Sigmoid colon (tissue), 7 donors: ENCODE results near the gene MTF1. TPM values are rescaled to one million over a fixed set of nuclear protein-coding genes. Genes with fewer than 3 reads are reported as not detected.

ENCODE experiments used
- DNase-seq: peaks from one replicate; pipeline ENCODE4 v3.0.0-alpha.2; 2019
- H3K27ac ChIP-seq, 4 donors: fragments of 200-600 bp; sonication (generic); one replicate each; pipeline ENCODE4 v1.5.1; 2016 to 2019; ENCODE audit warnings: mild to moderate bottlenecking in 1 of 4
- H3K27me3 ChIP-seq, 3 donors: fragments of 200-600 bp; sonication (generic); one replicate each; pipeline ENCODE4 v1.5.1; 2019; ENCODE audit warnings: mild to moderate bottlenecking in 1 of 3
- H3K36me3 ChIP-seq, 4 donors: fragments of 200-600 bp; sonication (generic); one replicate each; pipeline ENCODE4 v1.5.1; 2016 to 2019
- H3K4me1 ChIP-seq, 4 donors: fragments of 200-600 bp; sonication (generic); one replicate each; pipeline ENCODE4 v1.5.1; 2017 to 2019
- H3K4me3 ChIP-seq, 4 donors: fragments of 200-600 bp; sonication (generic); one replicate each; pipeline ENCODE4 v1.5.1; 2017 to 2019; ENCODE audit warnings: mild to moderate bottlenecking in 2 of 4, moderate library complexity in 1 of 4
- H3K9me3 ChIP-seq, 4 donors: fragments of 200-600 bp in 3 of 4; sonication (generic) in 3 of 4; one replicate each; pipeline versions ENCODE4 v1.5.1 to v1.6.1; 2013 to 2019
- EP300 ChIP-seq, 4 donors: sonication (generic); formaldehyde crosslinking; IDR thresholded peaks; one replicate each; pipeline ENCODE4 v1.6.1; 2017; ENCODE audit warnings: antibody characterized with exemption in 4 of 4
- POLR2A ChIP-seq, 2 donors: fragments of 450-650 bp; IDR thresholded peaks; one replicate each; pipeline ENCODE4 v1.6.1; 2016; ENCODE audit warnings: antibody characterized with exemption in 2 of 2, mild to moderate bottlenecking in 2 of 2, moderate library complexity in 2 of 2
- POLR2AphosphoS5 ChIP-seq, 4 donors: sonication (generic); formaldehyde crosslinking; IDR thresholded peaks; one replicate each; pipeline ENCODE4 v1.6.1; 2017; ENCODE audit warnings: antibody characterized with exemption in 4 of 4
- WGBS, 2 donors: extraction: QIAGEN DNeasy Blood & Tissue Kit; methylation state at CpG; one replicate each; pipeline ENCODE4 v1.1.7; 2013; 5-methylcytosine and 5-hydroxymethylcytosine counted together
- intact Hi-C: fragments of 100-400 bp; cut with DNase I; formaldehyde crosslinking; loops from one replicate; pipeline ENCODE4 v1.15.1; 2023
- polyA plus RNA-seq, 3 donors: library from polyadenylated mRNA; stranded (reverse); fragments of 200-250 nt; gene quantifications; one replicate each; pipeline ENCODE4 v1.2.3, GENCODE V29; 2013
- small RNA-seq, 3 donors: library from RNA; depleted of rRNA; stranded (forward); fragments of <200 nt; gene quantifications; one replicate each; pipeline ENCODE3, GENCODE V24; 2016
- total RNA-seq, 4 donors: library from RNA; depleted of rRNA; stranded (reverse); fragments of >200 nt; gene quantifications; one replicate each; pipeline ENCODE4 v1.1.0, GENCODE V29; 2016
- TF ChIP-seq, protein P1 (sequence below), 4 experiments: fragments of 450-650 bp in 3 of 4; fragments of 200-600 bp in 1 of 4; IDR thresholded peaks; one replicate each; pipeline ENCODE4 v1.5.1; 2016 to 2019; ENCODE audit warnings: antibody characterized with exemption in 4 of 4, mild to moderate bottlenecking in 3 of 4, moderate library complexity in 2 of 4
- donor health status: healthy with polysubstance abuse.
- donor health status: Bipolar disorder and iron deficiency.
- donor health status: healthy.

The MTF1 gene
- total and polyA plus RNA-seq, 7 donors, result 2.4 to 8.6 (median 4.4) TPM

DNA sequence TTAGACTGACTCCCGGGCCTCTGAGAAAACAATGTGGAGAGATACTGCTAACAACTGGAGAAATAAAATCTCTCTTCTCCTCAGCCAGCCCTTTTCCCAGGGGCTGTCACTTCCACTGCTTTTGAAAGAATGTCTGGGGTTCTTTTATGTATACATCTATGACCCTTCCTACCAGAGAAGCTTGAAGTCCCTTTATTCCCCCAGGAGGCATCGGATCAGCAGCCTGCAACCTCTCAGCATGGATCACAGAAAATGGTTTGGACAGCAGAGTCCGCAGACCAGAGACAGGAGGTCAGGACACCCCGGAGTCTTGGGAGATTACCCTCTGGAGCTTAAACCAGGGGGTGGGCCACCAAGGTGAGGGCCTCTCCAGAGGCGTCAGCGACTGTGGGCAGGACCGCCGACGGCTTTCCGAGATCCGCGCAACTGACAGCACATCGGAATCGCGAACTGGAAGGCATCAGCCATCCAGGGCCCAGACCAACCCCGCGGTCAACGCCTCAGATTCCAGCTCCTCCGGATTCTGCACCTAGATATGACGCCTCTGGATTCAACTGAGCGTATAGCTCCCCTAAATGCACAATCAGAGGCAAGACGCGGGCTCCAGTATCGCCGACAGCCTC is 95.5 kb downstream of the MTF1 start:
- H3K36me3 ChIP-seq, result no peaks in the 10 kb centered on the region
- WGBS, 2 donors, result 28 to 38% methylated on average over 25 of the region's 25 CpGs
- no peak overlapping the region for H3K4me3 ChIP-seq
- DNase-seq, result no peak
- peaks cover 23 to 94% (median 48%) of the 10 kb centered on the region in 3 donors for H3K27me3 ChIP-seq
- H3K4me1 ChIP-seq, result no peaks in the 10 kb centered on the region
- H3K9me3 ChIP-seq, result no peaks in the 10 kb centered on the region
- no peak overlapping the region for H3K27ac ChIP-seq
- TF ChIP-seq, protein P1, sequence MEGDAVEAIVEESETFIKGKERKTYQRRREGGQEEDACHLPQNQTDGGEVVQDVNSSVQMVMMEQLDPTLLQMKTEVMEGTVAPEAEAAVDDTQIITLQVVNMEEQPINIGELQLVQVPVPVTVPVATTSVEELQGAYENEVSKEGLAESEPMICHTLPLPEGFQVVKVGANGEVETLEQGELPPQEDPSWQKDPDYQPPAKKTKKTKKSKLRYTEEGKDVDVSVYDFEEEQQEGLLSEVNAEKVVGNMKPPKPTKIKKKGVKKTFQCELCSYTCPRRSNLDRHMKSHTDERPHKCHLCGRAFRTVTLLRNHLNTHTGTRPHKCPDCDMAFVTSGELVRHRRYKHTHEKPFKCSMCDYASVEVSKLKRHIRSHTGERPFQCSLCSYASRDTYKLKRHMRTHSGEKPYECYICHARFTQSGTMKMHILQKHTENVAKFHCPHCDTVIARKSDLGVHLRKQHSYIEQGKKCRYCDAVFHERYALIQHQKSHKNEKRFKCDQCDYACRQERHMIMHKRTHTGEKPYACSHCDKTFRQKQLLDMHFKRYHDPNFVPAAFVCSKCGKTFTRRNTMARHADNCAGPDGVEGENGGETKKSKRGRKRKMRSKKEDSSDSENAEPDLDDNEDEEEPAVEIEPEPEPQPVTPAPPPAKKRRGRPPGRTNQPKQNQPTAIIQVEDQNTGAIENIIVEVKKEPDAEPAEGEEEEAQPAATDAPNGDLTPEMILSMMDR (IDR thresholded peaks at IDR 0.05), result no peak
- TF ChIP-seq POLR2A (IDR thresholded peaks at IDR 0.05) (no peak), POLR2AphosphoS5 (IDR thresholded peaks at IDR 0.05) (no peak), EP300 (IDR thresholded peaks at IDR 0.05) (no peak)
- intact Hi-C loops, result no loop called here

DNA sequence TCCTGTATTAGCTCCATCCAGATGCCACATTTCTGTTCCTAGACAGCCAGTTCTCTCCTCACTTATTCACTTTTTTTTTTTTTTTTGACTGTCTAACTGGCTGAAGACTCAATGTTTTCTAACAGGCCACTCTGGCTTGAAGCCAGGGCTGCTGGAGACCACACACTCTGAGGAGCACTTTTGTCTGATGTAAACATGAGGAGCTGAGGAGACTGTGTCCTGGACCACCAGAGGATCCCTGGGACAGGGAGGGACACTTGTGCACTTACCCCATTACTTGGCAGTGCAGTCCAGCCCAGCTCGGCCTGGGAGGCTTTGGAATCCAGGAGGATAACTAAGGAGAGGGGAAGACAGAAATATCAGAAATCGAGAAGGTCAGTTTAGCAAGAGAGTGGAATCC is 96.9 kb downstream of the MTF1 start:
- no peak overlapping the region for H3K27ac ChIP-seq
- H3K9me3 ChIP-seq, result no peaks in the 10 kb centered on the region
- H3K27me3 ChIP-seq, result peaks cover 23 to 90% (median 48%) of the 10 kb centered on the region in 3 donors
- DNase-seq, result no peak
- WGBS, 2 donors, result 60 to 70% methylated on average over 2 of the region's 2 CpGs
- no peak overlapping the region for H3K4me3 ChIP-seq
- intact Hi-C loops, result no loop called here
- TF ChIP-seq POLR2A (IDR thresholded peaks at IDR 0.05) (no peak), POLR2AphosphoS5 (IDR thresholded peaks at IDR 0.05) (no peak), EP300 (IDR thresholded peaks at IDR 0.05) (no peak)
- TF ChIP-seq, protein P1 (IDR thresholded peaks at IDR 0.05), result no peak
- no peaks in the 10 kb centered on the region for H3K36me3 ChIP-seq
- no peaks in the 10 kb centered on the region for H3K4me1 ChIP-seq

DNA sequence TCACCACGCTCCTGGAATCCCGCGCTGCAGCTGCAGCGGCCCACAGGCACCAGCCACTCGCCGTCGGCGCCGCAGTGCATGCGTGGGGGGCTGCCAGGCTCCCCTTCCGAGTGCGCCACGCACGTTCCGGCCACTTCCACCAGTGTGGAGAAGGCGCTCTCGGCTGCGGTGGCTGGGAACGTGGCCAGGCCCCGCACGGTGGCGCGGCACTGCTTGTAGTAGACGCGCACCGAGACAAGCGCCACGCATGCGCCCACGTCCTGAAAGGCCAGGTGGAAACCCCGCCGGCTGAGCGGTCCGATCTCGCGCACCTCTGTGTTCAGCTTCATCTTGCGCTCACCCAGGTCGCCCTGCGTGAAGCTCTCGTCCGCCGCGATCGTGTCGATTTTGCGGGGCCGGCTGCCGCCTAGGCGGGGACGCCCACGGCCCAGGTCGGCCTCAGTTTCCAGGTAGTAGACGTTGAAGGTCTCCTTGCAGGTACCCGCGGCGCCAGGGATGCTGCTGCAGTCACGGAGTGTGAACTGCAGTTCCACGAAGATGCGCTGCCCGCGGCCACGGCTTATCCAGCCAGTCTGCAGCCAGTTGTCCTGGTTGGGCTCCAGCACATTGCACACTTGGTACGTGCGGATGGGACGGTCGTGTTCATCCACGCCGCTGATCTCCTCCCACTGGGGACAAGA is 97.8 kb downstream of the MTF1 start:
- DNase-seq, result no peak
- H3K9me3 ChIP-seq, result no peaks in the 10 kb centered on the region
- H3K4me3 ChIP-seq, result no peak overlapping the region
- no peak for TF ChIP-seq POLR2A (IDR thresholded peaks at IDR 0.05)
- TF ChIP-seq, protein P1 (IDR thresholded peaks at IDR 0.05), result no peak
- no peak for TF ChIP-seq POLR2AphosphoS5 (IDR thresholded peaks at IDR 0.05)
- TF ChIP-seq EP300 (IDR thresholded peaks at IDR 0.05), result no peak
- peaks cover 23 to 88% (median 43%) of the 10 kb centered on the region in 3 donors for H3K27me3 ChIP-seq
- H3K27ac ChIP-seq, result no peak overlapping the region
- no peaks in the 10 kb centered on the region for H3K4me1 ChIP-seq
- 57 to 77% methylated on average over 68 of the region's 68 CpGs for WGBS, 2 donors
- intact Hi-C loops, result no loop called here
- no peaks in the 10 kb centered on the region for H3K36me3 ChIP-seq

Small RNA genes within 50 kb of the gene (small RNA-seq; reads per million reads assigned to genes)
- 0 reads per million in 3 donors for gene RF00092
- gene RNU6-584P, result 0 reads per million in 3 donors

Other genes with a start within 250 kb of the MTF1 start
- gene RSPO1, start 224.7 kb downstream of the MTF1 start, total RNA-seq, result 1 to 10 TPM in 1 of 4 donors, under 1 TPM in 3; 0.41 to 2.2 (median 0.77) TPM
- gene RSPO1, start 224.7 kb downstream of the MTF1 start, polyA plus RNA-seq, result 1 to 10 TPM in 1 of 3 donors, under 1 TPM in 2; 0.46 to 1.8 (median 0.92) TPM
- gene CDCA8, start 167.1 kb downstream of the MTF1 start, total RNA-seq, result under 1 TPM in 3 of 4 donors, not detected in 1; under 0.01 to 0.55 (median 0.16) TPM
- gene CDCA8, start 167.1 kb downstream of the MTF1 start, polyA plus RNA-seq, result 10 to 100 TPM in 1 of 3 donors, 1 to 10 TPM in 2; 4.8 to 21.4 (median 6.7) TPM
- gene EPHA10, start 94.5 kb downstream of the MTF1 start, total RNA-seq, result under 1 TPM; 0.14 to 0.83 (median 0.52) TPM
- 10 to 100 TPM in 1 of 3 donors, 1 to 10 TPM in 2; 5.4 to 33.3 (median 7.6) TPM for gene EPHA10, start 94.5 kb downstream of the MTF1 start, polyA plus RNA-seq
- gene MANEAL, start 65.7 kb downstream of the MTF1 start, total RNA-seq, result 1 to 10 TPM; 1.1 to 1.8 (median 1.4) TPM
- gene MANEAL, start 65.7 kb downstream of the MTF1 start, polyA plus RNA-seq, result 1 to 10 TPM in 2 of 3 donors, under 1 TPM in 1; 0.60 to 5.2 (median 1.2) TPM
- gene C1orf122, start 51.8 kb downstream of the MTF1 start, total RNA-seq, result 100 to 1,000 TPM in 1 of 4 donors, 10 to 100 TPM in 3; 61.9 to 105 (median 90.8) TPM
- 10 to 100 TPM; 43.2 to 54.6 (median 51.1) TPM for gene C1orf122, start 51.8 kb downstream of the MTF1 start, polyA plus RNA-seq
- 10 to 100 TPM in 2 of 4 donors, 1 to 10 TPM in 2; 4.4 to 12.4 (median 9.5) TPM for gene YRDC, start 51.4 kb downstream of the MTF1 start, total RNA-seq
- 10 to 100 TPM; 14.4 to 19.0 (median 15.5) TPM for gene YRDC, start 51.4 kb downstream of the MTF1 start, polyA plus RNA-seq
- gene INPP5B, start 87.5 kb upstream of the MTF1 start, total RNA-seq, result 10 to 100 TPM; 29.0 to 34.1 (median 31.7) TPM
- 10 to 100 TPM in 1 of 3 donors, 1 to 10 TPM in 2; 5.1 to 18.3 (median 5.4) TPM for gene INPP5B, start 87.5 kb upstream of the MTF1 start, polyA plus RNA-seq
- gene SF3A3, start 130.4 kb upstream of the MTF1 start, total RNA-seq, result 10 to 100 TPM; 41.4 to 50.1 (median 44.7) TPM
- 10 to 100 TPM; 15.0 to 30.4 (median 20.6) TPM for gene SF3A3, start 130.4 kb upstream of the MTF1 start, polyA plus RNA-seq
- 10 to 100 TPM; 38.9 to 76.4 (median 46.6) TPM for gene FHL3, start 145.9 kb upstream of the MTF1 start, total RNA-seq
- 10 to 100 TPM in 1 of 3 donors, 1 to 10 TPM in 2; 2.5 to 13.4 (median 9.0) TPM for gene FHL3, start 145.9 kb upstream of the MTF1 start, polyA plus RNA-seq
- gene UTP11, start 153.1 kb upstream of the MTF1 start, total RNA-seq, result 10 to 100 TPM; 54.8 to 76.5 (median 66.9) TPM
- 10 to 100 TPM; 14.4 to 28.5 (median 15.0) TPM for gene UTP11, start 153.1 kb upstream of the MTF1 start, polyA plus RNA-seq
- gene POU3F1, start 187.2 kb upstream of the MTF1 start, total RNA-seq, result not detected
- gene POU3F1, start 187.2 kb upstream of the MTF1 start, polyA plus RNA-seq, result under 1 TPM in 1 of 3 donors, not detected in 2; 0.09 TPM